GM10266 (cell line): ENCODE data around the gene TCF7L1.
"Not testable (repeated sequence)": the region's sequence is repeated elsewhere in the genome, so short reads cannot be mapped to it uniquely, and the experiment has no call there.

Source experiments
- DNase-seq: peaks from one replicate; pipeline ENCODE4 v3.0.0; 2012; ENCODE audit errors: extremely low spot score
- TF ChIP-seq, protein P1 (sequence below): IDR thresholded peaks from 2 replicates; pipeline ENCODE4 v1.5.1; 2012; ENCODE audit warnings: mild to moderate bottlenecking, low read depth; ENCODE audit not compliant: control insufficient read depth, insufficient read depth; ENCODE audit errors: missing control alignments

Gene TCF7L1

DNA sequence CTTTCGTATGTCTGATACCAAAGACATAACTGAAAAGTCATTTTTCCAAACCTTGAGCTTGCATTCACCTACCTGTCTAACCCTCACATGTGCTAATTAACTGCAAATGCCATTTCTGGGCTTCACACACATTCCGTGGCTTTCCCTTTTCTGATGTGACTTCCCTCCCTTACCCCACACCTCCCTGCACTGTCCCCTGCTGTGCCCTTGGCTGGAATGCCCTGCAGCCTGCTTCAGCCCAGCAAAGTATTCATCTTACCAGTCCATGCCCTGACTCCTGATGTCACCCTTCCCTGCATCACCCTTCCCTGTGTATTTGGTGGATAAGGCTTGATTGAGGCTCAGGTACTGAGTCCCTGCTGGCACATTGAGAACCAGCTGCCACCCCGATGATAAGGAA is 209.0 kb downstream of the TCF7L1 start:
- DNase-seq = no peak

DNA sequence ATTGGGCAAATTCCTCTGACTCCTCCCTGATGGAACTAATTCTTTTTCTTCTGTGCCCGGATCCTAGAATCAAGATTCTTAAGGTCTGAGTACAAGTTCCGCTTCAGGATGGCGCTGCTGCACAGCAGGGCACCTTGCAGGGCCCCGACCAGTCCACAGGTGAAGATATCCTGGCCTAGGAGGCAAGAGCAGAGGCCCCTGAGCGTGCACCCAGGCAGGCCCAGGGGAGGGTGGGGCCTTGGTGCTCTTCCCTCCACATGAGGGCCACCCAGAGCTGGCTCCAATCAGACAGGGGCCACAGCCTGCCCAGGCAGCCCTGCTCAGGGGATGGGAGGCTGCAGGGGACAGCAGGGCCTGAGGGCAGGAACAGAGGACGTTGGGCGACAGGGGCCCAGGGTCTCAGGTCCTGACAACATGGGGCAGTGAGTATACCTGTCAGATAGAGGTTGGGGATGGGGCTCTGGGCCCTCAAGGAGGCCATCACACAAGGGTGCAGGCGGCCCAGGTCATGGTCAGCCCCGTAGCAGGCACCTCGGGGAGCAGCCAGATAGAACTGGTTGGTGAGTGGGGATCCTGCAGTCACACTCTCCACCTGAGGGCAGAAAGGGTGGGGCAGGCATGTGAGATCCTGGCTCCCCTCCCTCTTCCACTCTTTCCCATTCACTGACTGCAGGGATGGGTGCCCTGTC is 210.2 kb downstream of the TCF7L1 start:
- DNase-seq = not testable (repeated sequence)

More for the DNA sequence above, 209.0 kb downstream of the TCF7L1 start:
- TF ChIP-seq, protein P1, sequence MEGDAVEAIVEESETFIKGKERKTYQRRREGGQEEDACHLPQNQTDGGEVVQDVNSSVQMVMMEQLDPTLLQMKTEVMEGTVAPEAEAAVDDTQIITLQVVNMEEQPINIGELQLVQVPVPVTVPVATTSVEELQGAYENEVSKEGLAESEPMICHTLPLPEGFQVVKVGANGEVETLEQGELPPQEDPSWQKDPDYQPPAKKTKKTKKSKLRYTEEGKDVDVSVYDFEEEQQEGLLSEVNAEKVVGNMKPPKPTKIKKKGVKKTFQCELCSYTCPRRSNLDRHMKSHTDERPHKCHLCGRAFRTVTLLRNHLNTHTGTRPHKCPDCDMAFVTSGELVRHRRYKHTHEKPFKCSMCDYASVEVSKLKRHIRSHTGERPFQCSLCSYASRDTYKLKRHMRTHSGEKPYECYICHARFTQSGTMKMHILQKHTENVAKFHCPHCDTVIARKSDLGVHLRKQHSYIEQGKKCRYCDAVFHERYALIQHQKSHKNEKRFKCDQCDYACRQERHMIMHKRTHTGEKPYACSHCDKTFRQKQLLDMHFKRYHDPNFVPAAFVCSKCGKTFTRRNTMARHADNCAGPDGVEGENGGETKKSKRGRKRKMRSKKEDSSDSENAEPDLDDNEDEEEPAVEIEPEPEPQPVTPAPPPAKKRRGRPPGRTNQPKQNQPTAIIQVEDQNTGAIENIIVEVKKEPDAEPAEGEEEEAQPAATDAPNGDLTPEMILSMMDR = no peak

DNA sequence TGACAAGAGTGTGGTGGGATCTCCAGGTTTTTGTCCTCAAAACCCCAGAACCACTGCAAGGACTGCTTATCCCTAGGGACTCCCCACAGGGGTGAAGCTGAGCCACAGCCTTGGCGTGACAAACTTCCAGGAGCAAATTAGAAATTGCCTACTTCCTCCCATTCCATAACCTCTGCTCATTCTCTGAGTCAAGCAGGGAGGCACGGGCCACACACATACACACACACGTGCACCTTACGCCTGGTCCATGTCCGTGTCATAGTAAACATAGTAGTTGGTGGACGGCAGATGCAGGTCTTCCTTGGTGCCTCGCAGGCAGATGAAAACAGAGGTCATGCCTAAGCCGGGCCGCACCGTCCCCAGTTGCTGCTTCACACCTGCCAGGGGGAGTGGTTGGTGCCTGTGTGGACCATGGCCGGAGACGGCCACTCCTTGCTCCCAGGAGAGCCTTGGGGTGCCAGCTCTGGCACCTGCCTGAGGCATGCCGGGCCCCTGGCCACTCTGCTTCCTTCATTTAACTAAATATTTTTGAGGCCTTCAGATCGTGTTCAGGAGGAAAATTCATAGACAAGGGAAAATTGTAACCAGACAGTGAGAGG is 211.3 kb downstream of the TCF7L1 start:
- no peak for DNase-seq
- TF ChIP-seq, protein P1 = no peak

DNA sequence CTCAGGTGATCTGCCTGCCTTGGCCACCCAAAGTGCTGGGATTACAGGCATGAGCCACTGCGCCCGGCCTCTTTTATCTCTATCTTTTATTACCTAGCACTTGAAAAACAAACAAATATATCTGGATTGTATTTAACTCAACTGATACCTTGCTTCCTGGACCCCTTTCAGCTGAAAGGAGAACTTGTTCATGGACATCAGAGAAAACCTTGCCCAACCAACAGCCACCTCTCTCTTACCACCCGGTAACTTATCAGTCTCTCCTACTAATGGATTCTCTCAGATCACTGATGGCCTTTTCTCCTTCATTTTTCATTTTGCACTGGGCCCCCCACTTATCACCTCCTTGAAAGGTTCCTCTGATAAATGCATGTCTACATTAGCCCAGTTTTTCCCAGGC is 214.4 kb downstream of the TCF7L1 start:
- TF ChIP-seq, protein P1 = no peak

DNA sequence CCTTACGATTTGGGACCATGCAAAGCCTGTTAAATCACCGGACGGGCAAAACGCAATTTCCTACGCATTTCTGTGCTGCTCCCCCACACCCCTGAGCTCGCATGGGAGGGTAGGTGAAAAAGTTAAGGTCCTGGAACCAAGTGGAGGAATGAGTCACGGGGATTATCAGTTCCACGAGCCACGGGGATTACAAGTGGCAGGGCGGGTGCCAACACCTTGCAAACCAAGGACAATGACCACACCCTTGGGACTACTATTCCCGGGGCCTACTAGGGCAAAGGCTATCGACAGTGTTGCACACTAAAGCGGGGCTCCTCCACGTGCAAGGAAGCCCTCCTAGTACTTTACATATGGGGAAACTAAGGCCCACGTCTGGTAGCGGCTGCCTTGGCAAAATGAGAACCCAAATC is 220.7 kb downstream of the TCF7L1 start:
- no peak for DNase-seq
- TF ChIP-seq, protein P1 = no peak

More for the DNA sequence above, 214.4 kb downstream of the TCF7L1 start:
- DNase-seq = no peak

DNA sequence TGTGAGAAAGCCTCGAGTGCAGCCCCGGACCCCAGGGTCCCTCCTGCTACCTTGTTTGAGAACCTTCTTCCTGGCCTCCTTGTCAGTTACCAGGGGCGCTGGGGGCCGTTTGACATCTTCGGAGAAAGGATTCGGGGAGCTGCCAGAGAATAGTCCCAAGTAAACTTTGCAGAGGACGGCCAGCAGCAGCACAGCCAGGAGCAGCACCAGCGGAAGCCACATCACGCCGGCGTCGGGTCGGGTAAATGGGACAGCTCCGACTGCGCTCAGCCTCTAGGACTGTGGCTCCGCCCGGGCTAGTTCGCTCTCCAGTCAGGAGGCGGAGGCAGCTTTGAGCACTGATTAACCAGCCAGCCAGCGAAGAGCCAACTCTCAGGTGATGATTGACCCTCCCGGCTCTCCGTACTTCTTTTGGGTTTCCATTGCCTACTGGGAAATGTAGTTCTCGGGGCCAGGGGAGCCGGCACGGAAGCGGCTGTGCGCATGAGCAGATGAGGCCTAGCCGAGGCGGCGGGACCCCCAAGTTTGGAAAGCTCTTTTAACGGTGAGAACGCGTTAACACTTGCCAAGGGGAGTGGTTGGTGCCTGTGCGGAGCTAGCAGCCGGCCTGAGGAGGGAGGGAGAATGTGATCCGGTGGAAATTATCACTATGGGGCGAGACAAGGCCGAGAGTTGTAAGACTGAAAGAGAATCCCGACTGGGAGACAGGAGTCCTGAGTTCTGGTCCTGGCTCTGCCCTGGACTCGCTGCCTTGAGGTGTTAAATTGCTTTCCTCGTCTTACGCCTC is 221.3 kb downstream of the TCF7L1 start, which contains the start of the genes ELMOD3 and RETSAT:
TSS of gene ELMOD3 (plus strand) at position 484 of the 787 bp plus-strand sequence. CDS start 2,430 bp downstream, outside the sequence.
TSS of gene RETSAT (minus strand) at position 243 of the 787 bp plus-strand sequence. CDS start at position 222, 21 bp downstream.
- TF ChIP-seq, protein P1 = no peak
- DNase-seq = peak; percentile 94

DNA sequence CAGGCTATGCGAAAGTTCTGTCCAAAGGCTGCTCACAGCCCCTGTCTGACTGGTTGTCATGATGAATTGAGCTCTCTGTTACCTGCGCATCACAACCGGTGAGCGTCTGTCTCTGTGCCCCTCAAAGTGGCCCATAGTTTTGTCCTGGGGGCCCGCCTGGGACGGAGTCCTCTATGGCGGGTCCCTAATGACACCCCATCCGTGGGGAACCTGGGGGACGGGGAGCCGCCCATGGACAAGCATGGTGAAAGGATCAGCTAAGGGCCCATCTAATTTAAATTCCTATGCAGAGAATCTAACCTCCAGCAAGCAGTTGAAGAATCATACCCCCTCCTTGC is 221.8 kb downstream of the TCF7L1 start:
- TF ChIP-seq, protein P1 = no peak

More for the DNA sequence above, 221.8 kb downstream of the TCF7L1 start:
- DNase-seq = no peak
